OCI-LY3 (cell line): ENCODE measurements around the gene SKAP2.

Source experiments
- CTCF ChIP-seq: fragments of 200-600, 300-600 bp; sonication (generic); IDR thresholded peaks from 2 replicates; pipeline ENCODE4 v1.5.1; 2014; ENCODE audit warnings: antibody characterized with exemption, low read length, low read depth
- EZH2phosphoT487 ChIP-seq: fragments of 200-600 bp; shearing (Covaris generic); IDR thresholded peaks from 2 replicates; pipeline ENCODE4 v1.6.1; 2018; ENCODE audit warnings: antibody characterized with exemption, mixed run types, low read depth

GRCh38 chr7:26657206-26657641 is 207.2 kb downstream of the SKAP2 start:
- TF ChIP-seq CTCF, result no peak
- TF ChIP-seq EZH2phosphoT487, result no peak
